DMS79 treated with DMSO at 0.1 percent for 48 hours (cell line): ENCODE data around the gene ZNF782.
"Not testable (repeated sequence)": the region's sequence is repeated elsewhere in the genome, so short reads cannot be mapped to it uniquely, and the experiment has no call there.

Source experiments
- DNase-seq: peaks from one replicate; lab custom pipeline; 2025; lab: John Stamatoyannopoulos, UW

Gene ZNF782

DNA sequence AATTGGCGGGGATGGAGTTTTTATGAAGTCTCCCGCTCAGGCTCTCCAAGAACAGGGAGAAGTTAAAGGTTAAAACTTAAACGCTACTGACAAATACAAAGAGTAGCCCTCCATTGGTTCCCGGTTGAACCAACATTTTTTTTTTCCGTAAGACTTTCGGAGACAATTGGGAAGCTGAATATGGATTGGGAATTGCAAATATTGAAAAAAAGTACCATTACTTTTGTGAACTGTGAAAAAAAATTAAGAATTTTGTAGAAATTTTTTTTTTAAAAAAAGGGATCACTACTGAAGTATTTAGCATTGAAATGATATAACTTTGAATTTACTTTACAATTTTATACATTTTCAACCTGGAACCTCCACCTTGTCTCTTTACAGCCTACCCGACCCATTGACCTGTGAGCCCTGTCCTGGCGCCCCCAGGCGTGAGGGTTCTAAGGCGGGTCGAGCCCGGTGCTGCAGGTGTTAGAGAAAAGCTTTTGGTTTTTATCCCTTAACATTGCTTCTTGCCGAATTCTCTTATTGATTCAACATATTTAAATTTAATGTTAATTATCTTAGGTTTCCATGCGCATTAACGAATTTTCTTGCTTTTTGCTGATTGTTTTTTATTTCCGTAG lies 448 bp upstream of the ZNF782 start:
- no peak for DNase-seq

DNA sequence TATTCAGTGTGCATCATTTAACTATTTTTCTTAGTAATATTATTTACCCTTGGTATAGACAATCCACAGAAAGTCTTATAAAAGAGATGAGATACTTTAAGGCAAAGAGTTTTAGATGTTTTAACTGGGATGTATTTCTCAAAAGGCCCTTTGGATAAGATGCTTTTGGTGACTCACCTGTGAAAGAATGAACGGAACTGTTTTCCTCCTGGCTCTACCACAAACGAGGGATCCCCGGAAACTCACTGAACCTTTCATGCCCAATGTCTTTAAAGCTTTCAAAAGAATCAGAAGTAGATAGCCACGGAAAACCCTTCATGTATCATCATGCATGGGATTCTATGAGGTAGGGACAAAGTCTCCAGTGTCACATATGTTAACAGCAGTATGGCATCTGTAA lies 1.6 kb downstream of the ZNF782 start:
- no peak for DNase-seq

DNA sequence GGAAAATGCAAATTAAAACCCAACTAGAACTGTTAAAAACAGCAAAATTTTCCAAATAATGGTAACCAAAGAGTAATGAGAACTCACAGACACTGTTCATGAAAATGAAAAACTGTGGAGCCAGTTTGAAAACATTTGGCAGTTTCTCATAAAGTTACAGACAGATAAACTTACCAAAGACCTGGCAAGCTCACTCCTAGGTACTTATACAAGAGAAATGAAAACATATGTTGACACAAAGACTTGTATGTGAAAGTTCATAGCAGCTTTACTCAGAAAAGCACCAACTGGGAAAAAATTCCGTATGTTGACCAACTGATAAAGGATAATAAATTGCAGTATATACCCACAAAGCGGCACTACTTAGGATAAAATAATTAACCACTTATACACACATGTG lies 10.3 kb downstream of the ZNF782 start:
- no peak for DNase-seq

DNA sequence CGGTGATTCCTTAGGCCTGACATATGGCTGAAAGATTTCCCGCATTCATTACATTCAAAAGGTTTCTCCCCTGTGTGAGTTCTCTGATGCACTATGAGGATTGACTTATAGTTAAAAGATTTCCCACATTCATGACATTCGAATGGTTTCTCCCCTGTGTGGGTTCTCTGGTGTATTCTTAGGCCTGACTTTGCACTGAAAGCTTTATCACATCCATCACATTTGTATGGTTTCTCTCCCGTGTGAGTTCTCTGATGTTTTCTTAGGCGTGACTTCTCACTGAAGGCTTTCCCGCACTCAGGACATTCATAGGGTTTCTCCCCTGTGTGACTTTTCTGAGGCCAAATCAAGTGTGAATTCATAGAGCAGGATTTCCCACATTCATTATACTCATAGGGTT lies 35.8 kb downstream of the ZNF782 start:
- DNase-seq = no peak

DNA sequence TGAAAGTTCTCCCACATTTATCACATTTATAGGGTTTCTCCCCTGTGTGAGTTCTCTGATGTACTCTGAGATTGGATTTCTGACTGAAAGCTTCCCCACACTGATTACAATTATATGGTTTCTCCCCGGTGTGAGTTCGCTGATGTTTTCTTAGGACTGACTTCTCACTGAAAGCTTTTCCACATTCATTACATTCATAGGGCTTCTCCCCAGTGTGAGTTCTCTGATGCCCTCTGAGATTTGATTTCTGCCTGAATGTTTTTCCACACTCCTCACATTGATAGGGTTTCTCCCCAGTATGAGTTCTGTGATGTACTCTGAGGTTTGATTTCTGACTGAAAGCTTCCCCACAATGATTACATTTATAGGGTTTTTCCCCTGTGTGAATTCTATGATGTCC lies 36.3 kb downstream of the ZNF782 start:
- DNase-seq = no peak

DNA sequence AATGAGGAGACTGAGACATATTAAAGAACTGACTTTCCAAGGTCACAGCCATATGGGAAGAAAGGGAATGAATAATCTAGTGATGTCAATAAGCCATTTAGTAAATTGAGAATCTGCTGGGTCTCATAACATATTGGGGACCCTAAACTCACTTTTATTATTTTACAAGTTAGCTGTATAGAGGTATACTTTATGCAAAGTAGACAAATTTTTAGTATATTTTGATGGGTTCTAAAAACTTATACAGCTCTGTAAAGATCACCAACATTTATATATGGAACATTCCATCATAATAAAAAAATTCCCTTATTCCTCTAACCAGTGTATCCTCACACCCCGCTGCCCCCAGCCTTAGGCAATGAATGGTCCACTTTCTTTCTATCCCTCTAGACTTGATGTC lies 40.7 kb downstream of the ZNF782 start:
- no peak for DNase-seq

DNA sequence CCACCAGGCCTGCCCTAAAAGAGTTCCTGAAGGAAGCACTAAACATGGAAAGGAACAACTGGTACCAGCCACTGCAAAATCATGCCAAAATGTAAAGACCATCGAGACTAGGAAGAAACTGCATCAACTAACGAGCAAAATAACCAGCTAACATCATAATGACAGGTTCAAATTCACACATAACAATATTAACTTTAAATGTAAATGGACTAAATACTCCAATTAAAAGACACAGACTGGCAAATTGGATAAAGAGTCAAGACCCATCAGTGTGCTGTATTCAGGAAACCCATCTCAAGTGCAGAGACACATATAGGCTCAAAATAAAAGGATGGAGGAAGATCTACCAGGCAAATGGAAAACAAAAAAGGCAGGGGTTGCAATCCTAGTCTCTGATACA lies 55.4 kb downstream of the ZNF782 start:
- DNase-seq = not testable (repeated sequence)

DNA sequence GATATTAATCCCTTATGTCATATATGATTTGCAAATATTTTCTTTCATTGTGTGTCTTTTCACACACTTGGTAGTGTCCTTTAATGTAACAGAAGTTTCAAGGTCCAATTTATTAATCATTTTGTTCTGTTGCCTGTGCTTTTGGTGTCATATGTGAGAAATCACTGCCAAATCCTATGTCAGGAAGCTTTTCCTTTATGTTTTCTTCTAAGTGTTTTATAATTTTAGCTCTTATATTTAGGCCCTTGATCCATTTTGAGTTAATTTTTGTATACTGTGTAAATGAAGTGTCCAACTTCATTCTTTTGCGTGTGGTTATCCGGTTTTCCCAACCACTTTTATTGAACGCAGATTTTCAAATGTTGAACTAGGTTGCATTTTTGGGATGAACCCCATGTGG lies 70.3 kb downstream of the ZNF782 start:
- DNase-seq = no peak

DNA sequence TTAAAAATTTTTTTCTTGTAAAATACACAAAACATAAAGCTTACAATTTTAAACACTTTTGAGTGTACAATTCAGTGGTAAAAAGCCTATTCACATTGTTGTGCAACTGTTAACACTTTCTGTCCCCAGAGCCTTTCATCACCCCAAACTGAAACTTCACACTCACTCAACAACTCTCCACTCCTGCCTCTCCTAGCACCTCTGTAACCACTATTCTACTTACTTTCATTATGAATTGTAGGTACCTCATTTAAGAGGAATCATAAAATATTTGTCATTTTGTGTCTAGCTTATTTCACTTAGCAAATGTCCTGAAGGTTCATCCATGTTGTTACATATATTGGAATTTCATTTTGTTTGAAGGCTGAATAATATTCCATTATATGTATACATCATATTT lies 72.1 kb downstream of the ZNF782 start:
- no peak for DNase-seq

DNA sequence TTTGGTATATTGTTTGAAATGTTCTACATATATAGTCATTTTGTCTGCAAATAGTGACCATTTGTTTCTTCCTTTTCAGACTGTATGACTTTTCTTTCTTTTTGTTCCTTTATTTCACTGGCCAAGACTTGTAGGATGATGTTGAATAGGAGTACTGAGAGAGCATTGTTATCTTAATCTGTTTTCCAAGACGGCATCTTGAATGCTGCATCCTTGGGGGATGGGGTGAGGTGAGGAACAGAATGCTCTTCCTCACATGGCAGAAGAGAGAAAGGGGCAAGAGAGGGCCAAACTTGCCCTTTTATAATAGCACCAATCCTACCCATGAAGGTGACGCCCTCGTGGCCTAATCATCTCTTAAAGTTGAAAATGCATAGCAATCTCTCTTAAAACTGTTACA lies 72.8 kb downstream of the ZNF782 start:
- DNase-seq = no peak

DNA sequence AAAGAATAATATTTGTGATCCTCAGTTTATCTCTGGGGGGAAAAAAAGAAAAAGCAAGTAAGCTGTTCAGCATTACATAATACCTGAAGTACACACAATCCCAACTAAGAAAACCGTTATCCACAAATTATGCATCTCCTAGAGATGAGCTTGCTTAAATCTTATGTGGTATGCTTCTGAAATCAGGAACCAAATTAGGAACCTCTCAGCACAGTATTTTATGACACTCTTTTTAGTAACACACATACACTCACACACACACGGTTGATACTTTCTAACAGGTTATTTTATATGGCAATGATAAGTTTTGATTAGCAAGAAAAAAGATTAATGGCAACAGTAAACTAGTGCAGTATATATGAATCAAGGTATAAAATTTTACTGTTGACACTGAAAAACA lies 75.2 kb downstream of the ZNF782 start:
- DNase-seq = no peak

DNA sequence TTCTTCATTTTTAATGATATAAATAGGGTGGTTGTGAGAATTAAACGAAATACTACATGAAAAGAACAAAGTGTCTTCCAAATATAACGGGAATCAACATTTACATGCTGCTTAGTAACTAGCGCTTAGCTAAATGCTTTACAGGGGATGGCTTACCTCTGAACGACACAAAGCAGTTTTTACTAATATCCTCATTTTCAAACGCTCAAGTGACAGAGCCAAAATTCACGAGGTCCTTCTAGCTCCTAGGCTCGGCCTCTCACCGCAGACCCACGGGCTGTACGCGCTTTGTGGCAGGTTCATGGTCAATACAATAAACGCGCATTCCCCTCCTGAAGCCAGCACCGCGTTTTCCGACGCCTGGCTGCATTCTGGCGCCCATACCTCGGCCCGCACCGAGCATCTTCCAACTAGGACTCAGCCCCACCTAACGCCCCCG lies 76.9 kb downstream of the ZNF782 start:
- no peak for DNase-seq

DNA sequence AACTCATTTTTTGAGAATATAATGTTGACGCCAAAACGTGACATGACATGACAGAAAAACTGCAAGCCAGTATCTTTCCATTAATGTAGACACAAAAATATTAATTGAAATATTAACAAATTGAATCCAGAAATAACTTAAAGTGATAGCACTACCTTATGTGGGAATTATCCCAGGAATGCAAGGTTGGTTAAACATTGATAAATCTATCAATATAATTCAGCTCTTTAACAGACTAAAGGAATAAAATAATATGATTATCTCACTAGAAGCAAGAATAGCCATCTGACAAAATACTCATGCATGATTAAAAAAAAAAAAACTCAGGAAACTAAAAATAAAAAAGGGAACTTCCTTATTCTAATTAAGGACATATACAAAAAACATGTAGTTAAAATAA lies 83.2 kb downstream of the ZNF782 start:
- no peak for DNase-seq

DNA sequence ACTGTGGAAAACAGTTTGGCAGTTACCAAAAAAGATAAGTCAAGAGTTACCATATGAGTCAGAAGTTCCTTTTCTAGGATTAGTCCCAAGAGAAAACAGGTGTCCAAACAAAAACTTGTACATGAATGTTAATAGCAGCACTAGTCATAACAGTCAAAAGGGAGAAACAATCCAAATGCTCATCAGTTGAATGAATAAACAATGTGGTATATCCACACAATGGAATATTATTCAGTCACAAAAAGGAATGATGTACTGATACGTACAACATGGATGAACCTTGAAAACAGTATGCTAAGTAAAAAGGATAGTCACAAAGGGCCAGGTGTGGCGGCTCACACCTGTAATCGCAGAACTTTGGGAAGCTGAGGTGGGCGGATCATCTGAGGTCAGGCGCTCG lies 84.3 kb downstream of the ZNF782 start:
- no peak for DNase-seq
